WTC11 (cell line): ENCODE measurements around the gene SHOX. TPM values are rescaled to one million over a fixed set of nuclear protein-coding genes. Genes with fewer than 3 reads are reported as not detected.

Experiments
- ATAC-seq: fragments of 200-7000 bp; cut with Tn5 transposase; 2 replicates; pipeline ENCODE4 v1.10.0; 2021; ENCODE audit warnings: mild to moderate bottlenecking, moderate library complexity
- CTCF ChIA-PET: fragments of 300-600 bp; sonication (Branson Sonifier 250); formaldehyde crosslinking; loops from one replicate; lab custom pipeline; 2021; ENCODE audit warnings: antibody characterized with exemption; lab: Charles Lee
- POLR2A ChIA-PET: fragments of 350-600 bp; sonication (Branson Sonifier 250); formaldehyde crosslinking; loops from one replicate; lab custom pipeline; 2021; ENCODE audit warnings: antibody characterized with exemption; lab: Charles Lee
- DNase-seq: peaks from one replicate; pipeline ENCODE4 v3.0.0; 2021; ENCODE audit warnings: low spot score
- H3K27ac Mint-ChIP-seq: 2 replicates; pipeline ENCODE4 v1.8.0; 2021; ENCODE audit warnings: mixed read lengths
- H3K27me3 Mint-ChIP-seq: 2 replicates; pipeline ENCODE4 v1.8.0; 2021; ENCODE audit warnings: low read depth, mild to moderate bottlenecking, moderate library complexity, mixed read lengths
- H3K36me3 Mint-ChIP-seq: 2 replicates; pipeline ENCODE4 v1.8.0; 2021; ENCODE audit warnings: mixed read lengths
- H3K4me1 Mint-ChIP-seq: 2 replicates; pipeline ENCODE4 v1.8.0; 2022; ENCODE audit warnings: mixed read lengths
- H3K4me3 Mint-ChIP-seq: 2 replicates; pipeline ENCODE4 v1.8.0; 2021; ENCODE audit warnings: mild to moderate bottlenecking, moderate library complexity, mixed read lengths
- H3K9me3 Mint-ChIP-seq: 2 replicates; pipeline ENCODE4 v1.8.0; 2021; ENCODE audit warnings: mixed read lengths
- CREM ChIP-seq: sonication (generic); formaldehyde crosslinking; IDR thresholded peaks from 2 replicates; pipeline ENCODE4 v1.8.1; 2022; ENCODE audit warnings: mild to moderate bottlenecking, missing genetic modification reagents, moderate library complexity
- ETV6 ChIP-seq: sonication (generic); formaldehyde crosslinking; IDR thresholded peaks from 2 replicates; pipeline ENCODE4 v1.8.1; 2022; ENCODE audit warnings: mild to moderate bottlenecking, missing genetic modification reagents
- FOXJ3 ChIP-seq: sonication (generic); formaldehyde crosslinking; IDR thresholded peaks from 2 replicates; pipeline ENCODE4 v1.9.0; 2021; ENCODE audit warnings: missing genetic modification reagents, mild to moderate bottlenecking, borderline replicate concordance
- GABPB1 ChIP-seq: sonication (generic); formaldehyde crosslinking; IDR thresholded peaks from 2 replicates; pipeline ENCODE4 v1.8.1; 2023; ENCODE audit warnings: mild to moderate bottlenecking, missing genetic modification reagents
- GTF2I ChIP-seq: fragments of 250-450 bp; sonication (Bioruptor Pico); conservative IDR thresholded peaks from 2 replicates; pipeline ENCODE4 v1.4.0; 2021; ENCODE audit warnings: mild to moderate bottlenecking
- JUN ChIP-seq: sonication (generic); formaldehyde crosslinking; IDR thresholded peaks from 2 replicates; pipeline ENCODE4 v1.8.0; 2023; ENCODE audit warnings: mild to moderate bottlenecking, missing genetic modification reagents
- MXD4 ChIP-seq: fragments of 250-450 bp; sonication (Bioruptor Pico); IDR thresholded peaks from 2 replicates; pipeline ENCODE4 v1.8.0; 2021; ENCODE audit warnings: mild to moderate bottlenecking, moderate library complexity, borderline replicate concordance
- MYBL2 ChIP-seq: sonication (generic); formaldehyde crosslinking; IDR thresholded peaks from 2 replicates; pipeline ENCODE4 v1.8.1; 2023; ENCODE audit warnings: mild to moderate bottlenecking, moderate library complexity, missing genetic modification reagents
- NFE2L1 ChIP-seq: sonication (generic); formaldehyde crosslinking; IDR thresholded peaks from 2 replicates; pipeline ENCODE4 v1.8.1; 2023; ENCODE audit warnings: missing genetic modification reagents
- PRRX2 ChIP-seq: fragments of 250-450 bp; sonication (Bioruptor Pico); IDR thresholded peaks from 2 replicates; pipeline ENCODE4 v1.8.0; 2021; ENCODE audit warnings: mild to moderate bottlenecking
- SMAD4 ChIP-seq: sonication (generic); formaldehyde crosslinking; IDR thresholded peaks from 2 replicates; pipeline ENCODE4 v1.8.0; 2022; ENCODE audit warnings: mild to moderate bottlenecking, missing genetic modification reagents
- TP53 ChIP-seq: sonication (generic); formaldehyde crosslinking; IDR thresholded peaks from 2 replicates; pipeline ENCODE4 v1.8.1; 2023; ENCODE audit warnings: mild to moderate bottlenecking, missing genetic modification reagents
- ZBTB21 ChIP-seq: sonication (generic); formaldehyde crosslinking; IDR thresholded peaks from 2 replicates; pipeline ENCODE4 v1.8.1; 2023; ENCODE audit warnings: mild to moderate bottlenecking, missing genetic modification reagents, borderline replicate concordance
- ZNF121 ChIP-seq: sonication (generic); formaldehyde crosslinking; IDR thresholded peaks from 2 replicates; pipeline ENCODE4 v1.8.0; 2023; ENCODE audit warnings: missing genetic modification reagents
- ZNF671 ChIP-seq: fragments of 250-450 bp; sonication (Bioruptor Pico); IDR thresholded peaks from 2 replicates; pipeline ENCODE4 v1.8.0; 2021; ENCODE audit warnings: mild to moderate bottlenecking
- total RNA-seq: library from RNA; stranded (reverse); gene quantifications from 3 replicates; pipeline ENCODE4 v1.2.3, GENCODE V29; 2021
- TF ChIP-seq, protein P1 (sequence below): fragments of 250-450 bp; sonication (Bioruptor Pico); IDR thresholded peaks from 2 replicates; pipeline ENCODE4 v1.9.0; 2021; ENCODE audit warnings: mild to moderate bottlenecking, borderline replicate concordance
- TF ChIP-seq, protein P2 (sequence below): sonication (generic); formaldehyde crosslinking; conservative IDR thresholded peaks from 2 replicates; pipeline ENCODE4 v1.8.1; 2023; ENCODE audit warnings: mild to moderate bottlenecking, low read depth, missing genetic modification reagents, moderate library complexity
- TF ChIP-seq, protein P3 (sequence below): fragments of 250-450 bp; sonication (Bioruptor Pico); IDR thresholded peaks from 2 replicates; pipeline ENCODE4 v1.9.0; 2021; ENCODE audit warnings: moderate library complexity, mild to moderate bottlenecking, inconsistent platforms, borderline replicate concordance
- TF ChIP-seq, protein P4 (sequence below): sonication (generic); formaldehyde crosslinking; conservative IDR thresholded peaks from 2 replicates; pipeline ENCODE4 v1.8.1; 2022; ENCODE audit warnings: mild to moderate bottlenecking, missing genetic modification reagents
- TF ChIP-seq, protein P5 (sequence below): sonication (generic); formaldehyde crosslinking; IDR thresholded peaks from 2 replicates; pipeline ENCODE4 v1.8.0; 2022; ENCODE audit warnings: mild to moderate bottlenecking, missing genetic modification reagents
- TF ChIP-seq, protein P6 (sequence below): sonication (generic); formaldehyde crosslinking; IDR thresholded peaks from 2 replicates; pipeline ENCODE4 v1.8.1; 2022; ENCODE audit warnings: mild to moderate bottlenecking, moderate library complexity, missing genetic modification reagents
- TF ChIP-seq, protein P7 (sequence below): sonication (generic); formaldehyde crosslinking; IDR thresholded peaks from 2 replicates; pipeline ENCODE4 v1.8.1; 2022; ENCODE audit warnings: low read depth, mild to moderate bottlenecking, moderate library complexity, missing genetic modification reagents, borderline replicate concordance

The SHOX gene
- total RNA-seq, 1 experiment from 2014 or later, result 0.09 TPM

DNA sequence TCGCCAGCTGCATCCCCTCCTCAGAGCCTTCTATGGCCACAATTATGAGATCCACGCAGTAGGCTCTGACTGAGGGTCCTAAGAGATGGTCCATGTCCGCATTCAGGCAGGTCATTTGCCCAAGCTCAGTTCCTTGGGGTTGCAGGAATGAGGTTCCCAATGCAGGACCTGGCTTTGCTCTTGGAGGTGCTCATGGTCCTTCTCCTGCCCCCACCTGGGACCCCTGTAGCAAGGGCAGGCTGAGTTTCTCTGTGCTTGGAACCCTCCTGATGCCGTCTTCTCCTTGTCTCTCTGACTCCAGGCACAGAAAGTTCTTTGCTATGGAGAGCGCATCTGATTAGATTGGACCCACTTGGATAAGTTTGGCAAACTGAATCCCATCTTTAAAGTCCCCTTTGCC, 16.5 kb upstream of the SHOX start:
- no peak overlapping the region for H3K4me3 Mint-ChIP-seq
- H3K36me3 Mint-ChIP-seq, result peaks cover 22% of the 10 kb centered on the region
- no peak for DNase-seq
- CTCF ChIA-PET, result no interaction called here
- peaks cover 6% of the 10 kb centered on the region for H3K4me1 Mint-ChIP-seq
- TF ChIP-seq MYBL2 (CRISPR knock-in tag), result no peak
- TF ChIP-seq FOXJ3 (CRISPR knock-in tag), result no peak
- no peak for TF ChIP-seq JUN (CRISPR knock-in tag)
- TF ChIP-seq, protein P1, sequence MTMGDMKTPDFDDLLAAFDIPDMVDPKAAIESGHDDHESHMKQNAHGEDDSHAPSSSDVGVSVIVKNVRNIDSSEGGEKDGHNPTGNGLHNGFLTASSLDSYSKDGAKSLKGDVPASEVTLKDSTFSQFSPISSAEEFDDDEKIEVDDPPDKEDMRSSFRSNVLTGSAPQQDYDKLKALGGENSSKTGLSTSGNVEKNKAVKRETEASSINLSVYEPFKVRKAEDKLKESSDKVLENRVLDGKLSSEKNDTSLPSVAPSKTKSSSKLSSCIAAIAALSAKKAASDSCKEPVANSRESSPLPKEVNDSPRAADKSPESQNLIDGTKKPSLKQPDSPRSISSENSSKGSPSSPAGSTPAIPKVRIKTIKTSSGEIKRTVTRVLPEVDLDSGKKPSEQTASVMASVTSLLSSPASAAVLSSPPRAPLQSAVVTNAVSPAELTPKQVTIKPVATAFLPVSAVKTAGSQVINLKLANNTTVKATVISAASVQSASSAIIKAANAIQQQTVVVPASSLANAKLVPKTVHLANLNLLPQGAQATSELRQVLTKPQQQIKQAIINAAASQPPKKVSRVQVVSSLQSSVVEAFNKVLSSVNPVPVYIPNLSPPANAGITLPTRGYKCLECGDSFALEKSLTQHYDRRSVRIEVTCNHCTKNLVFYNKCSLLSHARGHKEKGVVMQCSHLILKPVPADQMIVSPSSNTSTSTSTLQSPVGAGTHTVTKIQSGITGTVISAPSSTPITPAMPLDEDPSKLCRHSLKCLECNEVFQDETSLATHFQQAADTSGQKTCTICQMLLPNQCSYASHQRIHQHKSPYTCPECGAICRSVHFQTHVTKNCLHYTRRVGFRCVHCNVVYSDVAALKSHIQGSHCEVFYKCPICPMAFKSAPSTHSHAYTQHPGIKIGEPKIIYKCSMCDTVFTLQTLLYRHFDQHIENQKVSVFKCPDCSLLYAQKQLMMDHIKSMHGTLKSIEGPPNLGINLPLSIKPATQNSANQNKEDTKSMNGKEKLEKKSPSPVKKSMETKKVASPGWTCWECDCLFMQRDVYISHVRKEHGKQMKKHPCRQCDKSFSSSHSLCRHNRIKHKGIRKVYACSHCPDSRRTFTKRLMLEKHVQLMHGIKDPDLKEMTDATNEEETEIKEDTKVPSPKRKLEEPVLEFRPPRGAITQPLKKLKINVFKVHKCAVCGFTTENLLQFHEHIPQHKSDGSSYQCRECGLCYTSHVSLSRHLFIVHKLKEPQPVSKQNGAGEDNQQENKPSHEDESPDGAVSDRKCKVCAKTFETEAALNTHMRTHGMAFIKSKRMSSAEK (CRISPR knock-in tag), result no peak
- TF ChIP-seq ZBTB21 (CRISPR knock-in tag), result no peak
- TF ChIP-seq NFE2L1, result no peak
- no peak for TF ChIP-seq TP53 (CRISPR knock-in tag)
- TF ChIP-seq, all 79 proteins: peak for 0
- peaks cover 61% of the 10 kb centered on the region for H3K27me3 Mint-ChIP-seq
- H3K9me3 Mint-ChIP-seq, result peaks cover 23% of the 10 kb centered on the region
- ATAC-seq, result no peak
- no peak overlapping the region for H3K27ac Mint-ChIP-seq
- POLR2A ChIA-PET, result no interaction called here

DNA sequence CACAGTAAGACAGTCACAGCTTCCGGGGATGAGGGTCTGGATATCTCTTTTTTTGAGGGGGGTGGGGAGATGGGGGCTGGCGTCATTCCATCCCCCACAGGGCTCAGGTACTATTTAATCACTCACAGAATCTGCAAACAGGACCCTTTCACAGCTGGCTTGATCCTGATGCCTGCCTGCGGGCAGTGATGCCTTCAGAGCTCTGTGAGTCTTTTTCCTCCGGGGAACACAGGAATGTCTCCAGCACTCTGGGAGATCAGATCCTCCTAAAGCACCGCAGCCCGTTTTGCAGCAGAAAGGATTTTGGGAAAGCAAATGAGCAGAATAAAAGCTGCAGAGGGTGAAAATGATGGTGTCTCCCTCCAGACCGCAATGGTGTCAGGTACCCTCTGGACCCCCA, 13.2 kb upstream of the SHOX start:
- TF ChIP-seq CREM (CRISPR knock-in tag) (no peak), PRRX2 (no peak), SMAD4 (CRISPR knock-in tag) (no peak), ETV6 (no peak), GABPB1 (CRISPR knock-in tag) (no peak), ZNF121 (no peak), ZNF671 (CRISPR knock-in tag) (no peak), GTF2I (CRISPR knock-in tag) (no peak), MXD4 (CRISPR knock-in tag) (no peak)
- TF ChIP-seq, protein P2, sequence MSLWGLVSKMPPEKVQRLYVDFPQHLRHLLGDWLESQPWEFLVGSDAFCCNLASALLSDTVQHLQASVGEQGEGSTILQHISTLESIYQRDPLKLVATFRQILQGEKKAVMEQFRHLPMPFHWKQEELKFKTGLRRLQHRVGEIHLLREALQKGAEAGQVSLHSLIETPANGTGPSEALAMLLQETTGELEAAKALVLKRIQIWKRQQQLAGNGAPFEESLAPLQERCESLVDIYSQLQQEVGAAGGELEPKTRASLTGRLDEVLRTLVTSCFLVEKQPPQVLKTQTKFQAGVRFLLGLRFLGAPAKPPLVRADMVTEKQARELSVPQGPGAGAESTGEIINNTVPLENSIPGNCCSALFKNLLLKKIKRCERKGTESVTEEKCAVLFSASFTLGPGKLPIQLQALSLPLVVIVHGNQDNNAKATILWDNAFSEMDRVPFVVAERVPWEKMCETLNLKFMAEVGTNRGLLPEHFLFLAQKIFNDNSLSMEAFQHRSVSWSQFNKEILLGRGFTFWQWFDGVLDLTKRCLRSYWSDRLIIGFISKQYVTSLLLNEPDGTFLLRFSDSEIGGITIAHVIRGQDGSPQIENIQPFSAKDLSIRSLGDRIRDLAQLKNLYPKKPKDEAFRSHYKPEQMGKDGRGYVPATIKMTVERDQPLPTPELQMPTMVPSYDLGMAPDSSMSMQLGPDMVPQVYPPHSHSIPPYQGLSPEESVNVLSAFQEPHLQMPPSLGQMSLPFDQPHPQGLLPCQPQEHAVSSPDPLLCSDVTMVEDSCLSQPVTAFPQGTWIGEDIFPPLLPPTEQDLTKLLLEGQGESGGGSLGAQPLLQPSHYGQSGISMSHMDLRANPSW (CRISPR knock-in tag), result no peak
- TF ChIP-seq, protein P3, sequence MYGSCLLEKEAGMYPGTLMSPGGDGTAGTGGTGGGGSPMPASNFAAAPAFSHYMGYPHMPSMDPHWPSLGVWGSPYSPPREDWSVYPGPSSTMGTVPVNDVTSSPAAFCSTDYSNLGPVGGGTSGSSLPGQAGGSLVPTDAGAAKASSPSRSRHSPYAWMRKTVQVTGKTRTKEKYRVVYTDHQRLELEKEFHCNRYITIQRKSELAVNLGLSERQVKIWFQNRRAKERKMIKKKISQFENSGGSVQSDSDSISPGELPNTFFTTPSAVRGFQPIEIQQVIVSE (CRISPR knock-in tag), result no peak
- TF ChIP-seq, protein P1 (CRISPR knock-in tag), result no peak
- TF ChIP-seq, protein P4, sequence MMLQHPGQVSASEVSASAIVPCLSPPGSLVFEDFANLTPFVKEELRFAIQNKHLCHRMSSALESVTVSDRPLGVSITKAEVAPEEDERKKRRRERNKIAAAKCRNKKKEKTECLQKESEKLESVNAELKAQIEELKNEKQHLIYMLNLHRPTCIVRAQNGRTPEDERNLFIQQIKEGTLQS (CRISPR knock-in tag), result no peak
- TF ChIP-seq, protein P5, sequence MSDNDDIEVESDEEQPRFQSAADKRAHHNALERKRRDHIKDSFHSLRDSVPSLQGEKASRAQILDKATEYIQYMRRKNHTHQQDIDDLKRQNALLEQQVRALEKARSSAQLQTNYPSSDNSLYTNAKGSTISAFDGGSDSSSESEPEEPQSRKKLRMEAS (CRISPR knock-in tag), result no peak
- TF ChIP-seq, protein P6, sequence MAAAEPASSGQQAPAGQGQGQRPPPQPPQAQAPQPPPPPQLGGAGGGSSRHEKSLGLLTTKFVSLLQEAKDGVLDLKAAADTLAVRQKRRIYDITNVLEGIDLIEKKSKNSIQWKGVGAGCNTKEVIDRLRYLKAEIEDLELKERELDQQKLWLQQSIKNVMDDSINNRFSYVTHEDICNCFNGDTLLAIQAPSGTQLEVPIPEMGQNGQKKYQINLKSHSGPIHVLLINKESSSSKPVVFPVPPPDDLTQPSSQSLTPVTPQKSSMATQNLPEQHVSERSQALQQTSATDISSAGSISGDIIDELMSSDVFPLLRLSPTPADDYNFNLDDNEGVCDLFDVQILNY (CRISPR knock-in tag), result no peak
- TF ChIP-seq, protein P7, sequence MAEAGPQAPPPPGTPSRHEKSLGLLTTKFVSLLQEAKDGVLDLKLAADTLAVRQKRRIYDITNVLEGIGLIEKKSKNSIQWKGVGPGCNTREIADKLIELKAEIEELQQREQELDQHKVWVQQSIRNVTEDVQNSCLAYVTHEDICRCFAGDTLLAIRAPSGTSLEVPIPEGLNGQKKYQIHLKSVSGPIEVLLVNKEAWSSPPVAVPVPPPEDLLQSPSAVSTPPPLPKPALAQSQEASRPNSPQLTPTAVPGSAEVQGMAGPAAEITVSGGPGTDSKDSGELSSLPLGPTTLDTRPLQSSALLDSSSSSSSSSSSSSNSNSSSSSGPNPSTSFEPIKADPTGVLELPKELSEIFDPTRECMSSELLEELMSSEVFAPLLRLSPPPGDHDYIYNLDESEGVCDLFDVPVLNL (CRISPR knock-in tag), result no peak
- TF ChIP-seq, all 79 proteins: peak for 0
- ATAC-seq, result no peak

More for the DNA sequence above, 13.2 kb upstream of the SHOX start:
- Mint-ChIP-seq H3K27me3 (peaks cover 86% of the 10 kb centered on the region), H3K9me3 (no peaks in the 10 kb centered on the region), H3K27ac (no peak overlapping the region), H3K4me3 (no peak overlapping the region), H3K36me3 (peaks cover 3% of the 10 kb centered on the region; the same call in 1 of the 2 replicates), H3K4me1 (peaks cover 28% of the 10 kb centered on the region)
- CTCF ChIA-PET, result no interaction called here
- POLR2A ChIA-PET, result no interaction called here
- no peak for DNase-seq
